Osteocyte (in vitro differentiated cells): ENCODE measurements around the gene TENT5C. TPM values are rescaled to one million over a fixed set of nuclear protein-coding genes. Genes with fewer than 3 reads are reported as not detected.

ENCODE experiments used
- DNase-seq: peaks from one replicate; pipeline ENCODE4 v3.0.0; 2021; ENCODE audit warnings: mixed read lengths; ENCODE audit not compliant: unreplicated experiment; ENCODE audit errors: extremely low spot score
- H3K27ac Mint-ChIP-seq: one replicate; pipeline ENCODE4 v1.8.0; 2021; ENCODE audit warnings: mild to moderate bottlenecking, mixed read lengths; ENCODE audit not compliant: unreplicated experiment
- H3K27me3 Mint-ChIP-seq: one replicate; pipeline ENCODE4 v1.8.0; 2021; ENCODE audit warnings: mixed read lengths; ENCODE audit not compliant: unreplicated experiment
- H3K36me3 Mint-ChIP-seq: one replicate; pipeline ENCODE4 v1.8.0; 2021; ENCODE audit warnings: mixed read lengths; ENCODE audit not compliant: unreplicated experiment
- H3K4me1 Mint-ChIP-seq: one replicate; pipeline ENCODE4 v1.8.0; 2021; ENCODE audit warnings: mixed read lengths; ENCODE audit not compliant: unreplicated experiment
- H3K4me3 Mint-ChIP-seq: one replicate; pipeline ENCODE4 v1.8.0; 2021; ENCODE audit warnings: mild to moderate bottlenecking, moderate library complexity, mixed read lengths; ENCODE audit not compliant: unreplicated experiment
- H3K9me3 Mint-ChIP-seq: one replicate; pipeline ENCODE4 v1.8.0; 2021; ENCODE audit warnings: mixed read lengths; ENCODE audit not compliant: unreplicated experiment
- total RNA-seq: library from RNA; stranded (reverse); gene quantifications from 2 replicates; pipeline ENCODE4 v1.2.1, GENCODE V29; 2021
- TF ChIP-seq, protein P1 (sequence below): fragments of 200-600 bp; sonication (generic); IDR thresholded peaks from 2 replicates; pipeline ENCODE4 v1.5.0; 2021; ENCODE audit warnings: antibody characterized with exemption, mild to moderate bottlenecking, moderate library complexity

Gene TENT5C
- total RNA-seq, 1 donor from 2014 or later, result 0.08 TPM

DNA sequence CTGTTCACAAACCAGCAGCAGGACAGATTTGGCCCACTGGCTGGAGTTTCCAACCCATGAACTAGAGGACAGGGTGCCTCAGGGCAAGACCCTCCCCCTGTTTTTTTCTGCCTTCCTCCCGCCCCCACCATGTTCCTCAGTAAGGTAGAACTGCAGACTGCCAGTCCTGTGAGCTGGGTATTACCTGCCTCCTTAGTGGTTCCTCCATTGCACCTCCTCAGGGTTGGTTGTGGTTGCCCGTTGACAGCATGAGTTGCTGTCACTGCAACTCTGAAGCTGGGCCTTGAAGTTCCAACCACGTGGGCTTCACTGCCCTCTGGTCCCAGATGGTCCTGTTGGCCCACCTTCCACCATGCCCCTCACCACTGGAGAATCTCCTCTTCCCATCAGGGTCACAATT, 28.8 kb downstream of the TENT5C start:
- Mint-ChIP-seq H3K27ac (no peak overlapping the region), H3K4me3 (no peak overlapping the region), H3K4me1 (no peaks in the 10 kb centered on the region), H3K36me3 (no peaks in the 10 kb centered on the region), H3K9me3 (no peaks in the 10 kb centered on the region), H3K27me3 (peaks cover 8% of the 10 kb centered on the region)
- TF ChIP-seq, protein P1, sequence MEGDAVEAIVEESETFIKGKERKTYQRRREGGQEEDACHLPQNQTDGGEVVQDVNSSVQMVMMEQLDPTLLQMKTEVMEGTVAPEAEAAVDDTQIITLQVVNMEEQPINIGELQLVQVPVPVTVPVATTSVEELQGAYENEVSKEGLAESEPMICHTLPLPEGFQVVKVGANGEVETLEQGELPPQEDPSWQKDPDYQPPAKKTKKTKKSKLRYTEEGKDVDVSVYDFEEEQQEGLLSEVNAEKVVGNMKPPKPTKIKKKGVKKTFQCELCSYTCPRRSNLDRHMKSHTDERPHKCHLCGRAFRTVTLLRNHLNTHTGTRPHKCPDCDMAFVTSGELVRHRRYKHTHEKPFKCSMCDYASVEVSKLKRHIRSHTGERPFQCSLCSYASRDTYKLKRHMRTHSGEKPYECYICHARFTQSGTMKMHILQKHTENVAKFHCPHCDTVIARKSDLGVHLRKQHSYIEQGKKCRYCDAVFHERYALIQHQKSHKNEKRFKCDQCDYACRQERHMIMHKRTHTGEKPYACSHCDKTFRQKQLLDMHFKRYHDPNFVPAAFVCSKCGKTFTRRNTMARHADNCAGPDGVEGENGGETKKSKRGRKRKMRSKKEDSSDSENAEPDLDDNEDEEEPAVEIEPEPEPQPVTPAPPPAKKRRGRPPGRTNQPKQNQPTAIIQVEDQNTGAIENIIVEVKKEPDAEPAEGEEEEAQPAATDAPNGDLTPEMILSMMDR, result no peak
- no peak for DNase-seq

DNA sequence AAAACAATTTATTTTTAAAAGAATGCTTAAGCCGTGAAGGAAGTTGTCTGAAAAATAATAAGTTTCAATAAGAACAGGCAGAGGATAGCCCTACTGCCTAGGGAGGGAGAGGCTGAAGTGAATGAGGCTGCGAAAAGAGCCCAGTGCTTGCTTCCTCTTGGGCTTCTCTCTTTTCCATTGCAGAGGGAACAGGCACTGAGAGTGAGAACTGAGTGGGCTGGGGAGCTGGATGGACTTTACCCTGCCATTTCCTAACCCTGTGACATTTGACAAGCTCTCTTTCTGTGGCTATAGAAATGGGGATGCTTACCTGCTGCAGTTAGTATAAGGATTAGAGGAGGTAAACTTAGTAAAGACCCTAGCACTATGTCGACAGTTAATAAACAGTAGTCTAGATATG, 30.0 kb downstream of the TENT5C start:
- no peaks in the 10 kb centered on the region for H3K4me1 Mint-ChIP-seq
- TF ChIP-seq, protein P1, result no peak
- peaks cover 10% of the 10 kb centered on the region for H3K27me3 Mint-ChIP-seq
- H3K4me3 Mint-ChIP-seq, result no peak overlapping the region
- no peak overlapping the region for H3K27ac Mint-ChIP-seq
- DNase-seq, result no peak
- no peaks in the 10 kb centered on the region for H3K9me3 Mint-ChIP-seq
- H3K36me3 Mint-ChIP-seq, result no peaks in the 10 kb centered on the region

DNA sequence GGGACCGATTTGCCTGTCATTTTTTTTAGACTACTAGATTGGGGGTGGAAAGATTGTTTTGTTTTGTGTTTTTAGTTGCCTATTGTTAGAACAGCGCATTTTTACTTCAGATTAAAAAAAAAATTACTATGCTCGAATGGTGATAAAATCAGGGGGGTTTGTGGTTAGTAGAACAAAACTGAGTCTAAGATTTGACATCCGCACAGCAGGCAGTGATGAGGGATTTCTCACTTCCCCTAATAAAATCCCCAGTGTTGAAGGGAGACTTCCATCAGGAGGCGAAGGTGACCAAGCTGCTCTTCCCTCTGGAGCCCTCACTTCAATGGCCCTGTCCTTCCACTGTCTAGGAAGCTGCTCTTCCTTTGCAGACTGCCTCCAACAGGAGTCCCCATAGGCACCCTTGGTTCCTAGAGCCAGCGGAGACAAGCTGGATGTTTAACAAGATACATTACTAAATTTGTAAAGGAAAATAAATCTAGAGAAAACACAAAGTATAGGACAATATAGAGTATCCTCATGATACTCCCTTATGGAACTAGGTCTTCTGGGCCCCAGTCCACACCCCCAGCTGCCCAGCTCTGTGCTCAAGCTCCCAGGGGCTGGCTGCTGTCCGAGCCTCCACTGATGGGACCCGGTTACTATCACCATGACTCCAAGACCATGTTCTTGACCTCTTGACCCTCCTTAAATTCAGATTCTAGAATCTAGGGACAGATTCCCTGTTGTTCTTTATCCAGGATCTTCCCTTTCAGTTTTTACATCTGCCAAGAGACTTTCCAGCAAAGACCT, 31.0 kb downstream of the TENT5C start:
- TF ChIP-seq, protein P1, result no peak
- Mint-ChIP-seq H3K27ac (no peak overlapping the region), H3K36me3 (no peaks in the 10 kb centered on the region), H3K9me3 (no peaks in the 10 kb centered on the region), H3K4me3 (no peak overlapping the region), H3K27me3 (peaks cover 10% of the 10 kb centered on the region), H3K4me1 (no peaks in the 10 kb centered on the region)
- no peak for DNase-seq

DNA sequence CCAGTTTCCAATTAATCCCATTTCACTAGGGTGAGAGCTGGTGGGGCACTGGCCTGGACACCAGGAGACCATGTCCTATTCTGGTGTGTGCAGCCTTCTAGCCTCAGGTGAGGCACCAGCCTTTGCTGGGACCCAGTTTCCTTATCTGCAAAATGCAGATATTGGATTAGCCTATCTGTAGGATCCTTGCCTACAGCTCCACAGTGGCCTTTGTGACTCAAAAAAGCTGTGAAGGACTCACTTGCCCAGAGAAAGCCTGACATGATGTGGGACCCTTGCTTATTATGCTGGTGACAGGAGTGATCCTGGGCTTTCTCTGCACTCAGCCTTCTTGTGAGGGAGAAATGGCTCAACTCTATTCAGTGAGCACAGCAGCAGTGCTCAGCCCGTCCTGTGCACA, 32.3 kb downstream of the TENT5C start:
- Mint-ChIP-seq H3K4me1 (no peaks in the 10 kb centered on the region), H3K27ac (no peak overlapping the region), H3K4me3 (no peak overlapping the region), H3K9me3 (no peaks in the 10 kb centered on the region), H3K36me3 (no peaks in the 10 kb centered on the region), H3K27me3 (peaks cover 10% of the 10 kb centered on the region)
- TF ChIP-seq, protein P1, result no peak
- DNase-seq, result no peak

DNA sequence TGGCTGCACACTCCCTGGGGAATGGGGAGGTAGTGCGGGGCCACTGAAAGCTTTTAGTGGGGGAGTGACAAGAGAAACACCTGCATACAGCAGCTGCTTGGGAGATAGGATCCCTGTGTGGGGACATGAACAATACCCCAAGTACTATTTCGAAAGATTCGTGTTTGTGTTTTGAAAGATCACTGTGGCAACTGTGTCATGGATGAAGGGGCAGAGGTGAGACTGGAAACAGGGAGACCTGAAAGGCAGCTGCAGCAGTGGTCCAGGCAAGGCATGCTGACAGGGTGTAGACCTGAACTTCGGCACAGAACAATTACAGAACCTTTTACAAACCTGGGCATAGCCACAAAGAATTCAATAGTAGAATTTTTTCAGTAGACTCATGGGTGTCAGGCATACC, 32.9 kb downstream of the TENT5C start:
- Mint-ChIP-seq H3K4me3 (no peak overlapping the region), H3K27me3 (peaks cover 7% of the 10 kb centered on the region), H3K4me1 (no peaks in the 10 kb centered on the region), H3K27ac (no peak overlapping the region), H3K36me3 (no peaks in the 10 kb centered on the region), H3K9me3 (no peaks in the 10 kb centered on the region)
- no peak for DNase-seq
- TF ChIP-seq, protein P1, result no peak
